PC-9 (cell line): ENCODE results near the gene GLIPR2. TPM values are rescaled to one million over a fixed set of nuclear protein-coding genes. Genes with fewer than 3 reads are reported as not detected.

ENCODE experiments used
- BruUV-seq: library from RNA; stranded (reverse); fragments of 400-500 nt; replicated peaks from 2 replicates; lab custom pipeline; 2021; lab: Mats Ljungman, UMichigan
- CTCF ChIA-PET: fragments of 300-600 bp; sonication (Branson Sonifier 250); formaldehyde crosslinking; loops from one replicate; lab custom pipeline; 2022; ENCODE audit warnings: antibody characterized with exemption; lab: Charles Lee
- POLR2A ChIA-PET: fragments of 300-600 bp; sonication (Branson Sonifier 250); formaldehyde crosslinking; loops from one replicate; lab custom pipeline; 2022; ENCODE audit warnings: antibody characterized with exemption; ENCODE audit not compliant: unreplicated experiment; lab: Charles Lee
- DNase-seq, 2 experiments: peaks; one replicate each; pipeline versions ENCODE4 v3.0.0 to v3.0.0-alpha.2; 2015 to 2022; ENCODE audit warnings: mixed read lengths in 1 of 2
- H2AFZ ChIP-seq: fragments of 200-600 bp; sonication (generic); 2 replicates; pipeline ENCODE4 v1.8.1; 2017; ENCODE audit warnings: antibody characterized with exemption
- H3F3A ChIP-seq: fragments of 200-600 bp; sonication (generic); 2 replicates; pipeline ENCODE4 v1.8.1; 2017; ENCODE audit warnings: antibody characterized with exemption, mild to moderate bottlenecking, low read depth; ENCODE audit not compliant: insufficient read depth
- H3K27ac ChIP-seq: fragments of 200-600 bp; sonication (generic); 2 replicates; pipeline ENCODE4 v1.6.1; 2016; ENCODE audit warnings: mixed run types
- H3K27me3 ChIP-seq: fragments of 200-600 bp; sonication (generic); 2 replicates; pipeline ENCODE4 v1.6.1; 2016; ENCODE audit warnings: low read depth, mixed run types; ENCODE audit not compliant: insufficient read depth
- H3K36me3 ChIP-seq: fragments of 200-600 bp; sonication (generic); 2 replicates; pipeline ENCODE4 v1.6.1; 2016; ENCODE audit warnings: low read depth, mixed run types
- H3K4me1 ChIP-seq: fragments of 200-600 bp; sonication (generic); replicated peaks from 2 replicates; pipeline ENCODE4 v1.6.1; 2016; ENCODE audit warnings: mixed run types; ENCODE audit not compliant: insufficient read depth
- H3K4me2 ChIP-seq: fragments of 200-600 bp; sonication (generic); 2 replicates; pipeline ENCODE4 v1.6.1; 2017; ENCODE audit warnings: mixed run types
- H3K4me3 ChIP-seq: fragments of 200-600 bp; sonication (generic); 2 replicates; pipeline ENCODE4 v1.6.1; 2016; ENCODE audit warnings: mixed run types
- H3K79me2 ChIP-seq: fragments of 200-600 bp; sonication (generic); 2 replicates; pipeline ENCODE4 v1.6.1; 2017; ENCODE audit warnings: low read depth, mixed run types
- H3K9me2 ChIP-seq: fragments of 200-600 bp; sonication (generic); 2 replicates; pipeline ENCODE4 v1.8.1; 2017; ENCODE audit warnings: mild to moderate bottlenecking; ENCODE audit not compliant: insufficient read depth
- H3K9me3 ChIP-seq: fragments of 200-600 bp; sonication (generic); 2 replicates; pipeline ENCODE4 v1.8.1; 2016; ENCODE audit warnings: low read depth; ENCODE audit not compliant: insufficient read depth
- H4K20me1 ChIP-seq: fragments of 200-600 bp; sonication (generic); 2 replicates; pipeline ENCODE4 v1.8.1; 2017; ENCODE audit not compliant: insufficient read depth
- EZH2 ChIP-seq: fragments of 200-600 bp; sonication (generic); IDR thresholded peaks from 2 replicates; pipeline ENCODE4 v1.8.0; 2017; ENCODE audit warnings: antibody characterized with exemption, low read depth
- intact Hi-C: fragments of 100-400 bp; cut with micrococcal nuclease; formaldehyde crosslinking; loops from one replicate; pipeline ENCODE4 v1.10.0; 2022; ENCODE audit not compliant: unreplicated experiment
- total RNA-seq: library from RNA; stranded (reverse); gene quantifications from 2 replicates; pipeline ENCODE4 v1.2.3, GENCODE V29; 2021
- TF ChIP-seq, protein P1 (sequence below): fragments of 200-600 bp; sonication (generic); conservative IDR thresholded peaks from 2 replicates; pipeline ENCODE4 v1.6.1; 2017; ENCODE audit warnings: mixed run types, antibody characterized with exemption, mild to moderate bottlenecking, moderate library complexity

The GLIPR2 gene
- total RNA-seq, 1 experiment from 2014 or later, result 3.9 TPM

DNA sequence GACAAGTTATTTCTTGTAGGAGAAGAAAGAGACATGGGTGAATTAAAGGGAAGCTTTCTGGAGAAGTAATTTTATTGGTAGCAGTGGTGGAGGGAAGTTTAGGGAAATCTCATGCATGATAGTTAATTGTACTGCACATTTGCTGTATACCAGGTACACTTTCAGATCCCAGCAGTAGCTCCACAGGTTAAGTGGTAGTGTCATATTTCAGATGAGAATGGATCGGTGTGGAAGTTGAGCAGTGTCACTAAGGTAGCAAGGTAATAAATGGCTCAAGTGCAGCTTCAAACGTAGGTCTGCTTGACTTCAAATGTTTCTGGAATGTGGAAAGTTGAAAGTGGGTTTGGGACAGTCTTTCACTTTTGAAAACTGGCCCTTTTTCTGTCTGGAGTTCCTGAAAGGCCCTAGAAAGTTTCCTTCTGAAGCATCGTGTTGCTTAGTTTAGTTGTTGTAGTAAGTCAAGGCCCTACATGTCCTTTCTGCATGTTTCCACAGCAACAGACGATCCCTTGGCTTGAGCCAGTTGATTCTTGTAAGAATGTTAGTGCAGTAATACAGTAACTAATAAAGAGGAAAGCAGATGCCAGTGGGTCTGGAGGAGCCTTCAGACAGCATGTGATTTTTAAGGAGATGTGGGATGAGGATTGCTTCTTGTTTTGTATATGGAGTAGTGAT is 57.9 kb downstream of the GLIPR2 start:
- intact Hi-C loops, result loop anchor here (10.0 kb wide), 1 partner anchor 170 kb away; no protein-coding TSS in a partner anchor
- no peak for DNase-seq
- H3F3A ChIP-seq, result peaks cover 10% of the 10 kb centered on the region; the same call in 1 of the 2 replicates
- H3K27ac ChIP-seq, result no peak overlapping the region
- H3K79me2 ChIP-seq, result peaks cover 64% of the 10 kb centered on the region
- H3K4me3 ChIP-seq, result no peak overlapping the region
- H3K27me3 ChIP-seq, result no peaks in the 10 kb centered on the region
- H3K36me3 ChIP-seq, result peaks cover 4% of the 10 kb centered on the region; the same call in 1 of the 2 replicates
- POLR2A ChIA-PET, result no interaction called here
- CTCF ChIA-PET, result interaction anchor here (0.6 kb wide), 1 partner anchor 46 kb away, joined by 3 read pairs; no protein-coding TSS in a partner anchor
- H4K20me1 ChIP-seq, result peaks cover 37% of the 10 kb centered on the region
- H3K9me3 ChIP-seq, result no peaks in the 10 kb centered on the region
- H3K4me2 ChIP-seq, result no peak overlapping the region
- peaks cover 27% of the 10 kb centered on the region for H3K4me1 ChIP-seq
- TF ChIP-seq, protein P1, sequence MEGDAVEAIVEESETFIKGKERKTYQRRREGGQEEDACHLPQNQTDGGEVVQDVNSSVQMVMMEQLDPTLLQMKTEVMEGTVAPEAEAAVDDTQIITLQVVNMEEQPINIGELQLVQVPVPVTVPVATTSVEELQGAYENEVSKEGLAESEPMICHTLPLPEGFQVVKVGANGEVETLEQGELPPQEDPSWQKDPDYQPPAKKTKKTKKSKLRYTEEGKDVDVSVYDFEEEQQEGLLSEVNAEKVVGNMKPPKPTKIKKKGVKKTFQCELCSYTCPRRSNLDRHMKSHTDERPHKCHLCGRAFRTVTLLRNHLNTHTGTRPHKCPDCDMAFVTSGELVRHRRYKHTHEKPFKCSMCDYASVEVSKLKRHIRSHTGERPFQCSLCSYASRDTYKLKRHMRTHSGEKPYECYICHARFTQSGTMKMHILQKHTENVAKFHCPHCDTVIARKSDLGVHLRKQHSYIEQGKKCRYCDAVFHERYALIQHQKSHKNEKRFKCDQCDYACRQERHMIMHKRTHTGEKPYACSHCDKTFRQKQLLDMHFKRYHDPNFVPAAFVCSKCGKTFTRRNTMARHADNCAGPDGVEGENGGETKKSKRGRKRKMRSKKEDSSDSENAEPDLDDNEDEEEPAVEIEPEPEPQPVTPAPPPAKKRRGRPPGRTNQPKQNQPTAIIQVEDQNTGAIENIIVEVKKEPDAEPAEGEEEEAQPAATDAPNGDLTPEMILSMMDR, result no peak
- H2AFZ ChIP-seq, result no peak overlapping the region
- no peaks in the 10 kb centered on the region for H3K9me2 ChIP-seq
- no TSS peak for BruUV-seq

DNA sequence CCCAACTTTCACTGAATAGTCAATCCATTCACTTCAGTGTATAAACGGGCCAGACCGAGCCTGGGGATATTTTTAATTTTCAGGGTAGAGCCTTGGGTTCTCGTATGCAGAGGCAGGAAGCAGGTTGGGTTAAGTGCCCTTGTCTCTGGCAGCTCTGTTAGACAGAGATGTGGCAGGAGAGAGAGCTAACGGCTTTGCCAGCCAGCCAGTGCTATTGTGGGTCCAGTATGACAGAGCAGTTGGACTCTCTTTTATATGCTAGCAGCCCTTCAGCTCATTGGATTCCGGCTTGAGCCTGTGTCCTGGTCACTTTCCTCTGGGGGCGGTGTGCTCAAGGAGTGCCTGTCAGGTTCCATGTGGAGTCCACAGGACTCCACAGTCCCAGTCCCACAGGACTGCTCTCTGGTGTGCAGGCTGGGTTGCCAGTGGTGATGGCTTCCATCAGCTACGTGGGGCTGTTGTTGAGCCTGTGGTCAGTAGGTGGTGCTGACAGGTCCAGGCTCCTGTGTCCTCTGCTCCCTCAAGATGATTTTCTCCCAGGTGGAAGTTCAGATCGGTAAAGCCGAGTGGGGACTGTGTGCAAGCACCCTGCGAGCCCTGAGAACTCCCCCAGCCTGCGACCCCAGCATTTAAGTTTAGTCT is 68.5 kb downstream of the GLIPR2 start:
- Histone ChIP-seq H4K20me1 (peaks cover 9% of the 10 kb centered on the region; the same call in 1 of the 2 replicates), H3K79me2 (peaks cover 6% of the 10 kb centered on the region; the same call in 1 of the 2 replicates), H2AFZ (no peak overlapping the region), H3K27ac (no peak overlapping the region), H3K4me3 (no peak overlapping the region), H3F3A (no peaks in the 10 kb centered on the region), H3K4me1 (no peaks in the 10 kb centered on the region), H3K9me3 (no peaks in the 10 kb centered on the region), H3K27me3 (no peaks in the 10 kb centered on the region), H3K9me2 (no peaks in the 10 kb centered on the region), H3K4me2 (no peak overlapping the region), H3K36me3 (peaks cover 20% of the 10 kb centered on the region)
- POLR2A ChIA-PET, result interaction anchor here (0.5 kb wide), 1 partner anchor 14 kb away, joined by 4 read pairs; no protein-coding TSS in a partner anchor
- CTCF ChIA-PET, result no interaction called here
- intact Hi-C loops, result no loop called here
- no peak for DNase-seq
- TF ChIP-seq, protein P1, result no peak
- no peak for TF ChIP-seq EZH2
- no TSS peak for BruUV-seq

DNA sequence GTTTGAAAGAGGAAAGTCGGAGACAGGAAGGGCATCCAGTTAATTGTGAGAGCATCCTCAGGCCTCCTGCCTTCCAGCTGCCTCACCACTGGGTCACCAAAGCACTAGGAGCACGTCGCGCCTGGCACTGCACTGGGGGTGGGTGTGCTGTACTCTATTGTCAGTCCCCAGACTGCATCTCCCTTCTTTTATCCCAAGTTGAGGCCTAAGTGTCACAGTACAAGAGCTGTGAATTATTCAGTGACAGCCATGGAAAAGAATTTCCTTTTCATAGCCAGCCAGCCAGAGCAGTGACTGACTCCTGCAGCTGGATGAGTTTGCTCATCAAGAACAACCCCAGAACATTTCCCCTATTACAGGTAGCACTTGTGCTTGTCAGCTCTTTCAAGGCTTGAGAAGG is 70.5 kb downstream of the GLIPR2 start:
- ChIA-PET CTCF (no interaction called here), POLR2A (no interaction called here)
- H3K9me3 ChIP-seq, result no peaks in the 10 kb centered on the region
- H3K4me1 ChIP-seq, result no peaks in the 10 kb centered on the region
- no peak overlapping the region for H2AFZ ChIP-seq
- H3K36me3 ChIP-seq, result peaks cover 9% of the 10 kb centered on the region; the same call in 1 of the 2 replicates
- peaks cover 4% of the 10 kb centered on the region; the same call in 1 of the 2 replicates for H3F3A ChIP-seq
- DNase-seq, result no peak
- peaks cover 6% of the 10 kb centered on the region; the same call in 1 of the 2 replicates for H3K79me2 ChIP-seq
- no peaks in the 10 kb centered on the region for H3K27me3 ChIP-seq
- peaks cover 13% of the 10 kb centered on the region; the same call in 1 of the 2 replicates for H4K20me1 ChIP-seq
- H3K4me3 ChIP-seq, result no peak overlapping the region
- BruUV-seq, result no TSS peak
- no peak overlapping the region for H3K4me2 ChIP-seq
- no peak overlapping the region for H3K27ac ChIP-seq
- H3K9me2 ChIP-seq, result no peaks in the 10 kb centered on the region
- no peak for TF ChIP-seq EZH2
- TF ChIP-seq, protein P1, result no peak
- intact Hi-C loops, result no loop called here
